T47D (cell line): ENCODE results near the gene CIAO3.

ENCODE experiments used
- DNase-seq, 2 experiments: peaks; one replicate each; pipeline versions ENCODE4 v3.0.0 to v3.0.0-alpha.2; 2011 to 2012; ENCODE audit warnings: low read depth in 1 of 2, low spot score in 1 of 2
- JUND ChIP-seq: IDR thresholded peaks from 2 replicates; pipeline ENCODE4 v1.6.1; 2012; ENCODE audit warnings: low read depth
- in situ Hi-C: cut with HindIII; loops from 2 replicates; pipeline ENCODE4 v1.10.0; 2016; ENCODE audit warnings: low sequenced_read_pairs, low pct_unique_long_range_greater_than_20kb

Gene CIAO3

DNA sequence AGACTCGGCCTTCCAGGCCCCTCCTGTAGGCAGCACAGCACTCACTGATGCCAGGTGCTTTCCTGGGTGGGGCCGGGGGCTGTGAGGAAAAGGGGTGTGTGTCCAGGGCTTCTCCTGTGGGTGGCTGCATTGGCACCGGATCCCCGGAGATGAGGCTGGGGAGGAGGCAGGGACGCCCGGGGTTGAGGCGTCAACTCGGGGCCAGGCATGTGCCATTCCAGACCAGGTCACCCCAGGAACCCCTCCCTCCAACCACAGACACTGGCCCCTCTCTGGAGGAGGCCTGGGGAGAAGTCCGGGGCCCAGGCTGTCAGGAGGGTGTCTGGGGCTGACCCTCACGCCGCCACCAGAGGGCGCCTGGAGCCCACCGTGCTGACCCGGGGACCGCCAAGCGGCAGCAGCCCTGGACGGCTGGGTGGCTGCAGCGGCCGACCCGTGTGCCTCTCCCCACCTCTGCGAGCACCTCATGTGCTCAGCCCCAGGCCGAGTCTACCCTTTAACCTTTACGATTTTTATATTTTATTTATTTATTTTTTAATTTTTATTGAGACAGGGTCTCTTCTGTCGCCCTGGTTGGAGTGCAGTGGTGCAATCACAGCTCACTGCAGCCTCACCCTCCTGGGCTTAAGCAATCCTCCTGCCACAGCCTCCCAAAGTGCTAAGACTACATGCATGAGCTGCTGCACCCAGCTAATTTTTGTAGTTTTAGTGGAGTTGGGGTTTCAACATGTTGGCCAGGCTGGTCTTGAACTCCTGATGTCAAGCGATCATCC is 29.1 kb downstream of the CIAO3 start:
- in situ Hi-C loops = loop anchor here (25.0 kb wide), 1 partner anchor 276 kb away; the partner anchor contains the start of gene SOX8
- peak; percentile 73 to 90 for DNase-seq
- no peak for TF ChIP-seq JUND

DNA sequence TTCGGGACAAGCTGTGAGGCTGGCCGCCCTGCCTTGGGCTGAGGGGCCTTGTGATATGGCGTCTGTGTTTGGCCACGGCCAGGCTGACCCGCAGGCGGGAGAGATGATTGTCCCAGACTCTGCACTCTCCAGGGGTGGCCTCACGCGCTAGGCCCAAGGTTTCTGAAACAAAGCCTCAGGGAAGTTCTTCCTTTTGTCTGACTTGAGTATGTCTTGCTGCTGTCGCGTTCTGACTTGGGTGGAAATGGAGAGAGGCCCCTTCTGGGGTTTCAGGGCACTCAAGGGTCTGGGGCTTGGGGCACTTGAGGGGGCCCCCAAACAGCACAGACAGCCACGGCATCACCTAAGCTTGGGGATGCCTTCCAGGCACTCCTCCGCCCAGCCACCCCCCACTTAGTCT is 29.7 kb downstream of the CIAO3 start:
- no peak for TF ChIP-seq JUND
- no peak for DNase-seq
- in situ Hi-C loops = loop anchor here (25.0 kb wide), 1 partner anchor 276 kb away; the partner anchor contains the start of gene SOX8

DNA sequence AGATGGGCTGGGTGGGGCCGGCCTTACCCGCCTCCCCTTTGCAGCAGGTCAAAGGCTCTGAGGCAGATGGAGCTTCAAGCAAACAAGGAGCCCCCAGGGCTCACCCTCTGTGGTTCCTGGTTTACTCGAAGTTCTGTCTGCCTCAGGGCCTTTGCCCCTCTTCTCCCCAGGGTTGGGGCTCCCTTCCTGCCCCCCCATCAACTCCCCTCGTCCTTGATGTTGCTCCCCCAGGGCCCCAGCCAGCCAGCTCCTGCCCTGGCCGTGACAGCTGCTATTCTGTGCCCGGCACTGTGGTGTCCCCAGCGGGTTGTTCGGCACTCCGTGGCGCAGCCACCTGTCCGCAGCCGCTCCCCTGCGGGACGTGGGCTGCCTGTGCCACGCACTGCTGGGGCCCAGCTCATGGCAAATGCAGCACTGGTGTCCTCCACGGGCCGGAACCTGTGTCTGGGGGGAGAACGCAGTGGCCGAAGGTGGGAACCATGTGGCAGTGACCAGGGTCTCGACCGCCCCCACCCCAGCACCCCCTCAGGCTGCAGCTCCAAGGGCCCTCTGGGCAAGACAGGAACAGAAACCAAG is 30.2 kb downstream of the CIAO3 start:
- no peak for TF ChIP-seq JUND
- no peak for DNase-seq
- in situ Hi-C loops = loop anchor here (25.0 kb wide), 1 partner anchor 277 kb away; the partner anchor contains the start of gene SOX8

DNA sequence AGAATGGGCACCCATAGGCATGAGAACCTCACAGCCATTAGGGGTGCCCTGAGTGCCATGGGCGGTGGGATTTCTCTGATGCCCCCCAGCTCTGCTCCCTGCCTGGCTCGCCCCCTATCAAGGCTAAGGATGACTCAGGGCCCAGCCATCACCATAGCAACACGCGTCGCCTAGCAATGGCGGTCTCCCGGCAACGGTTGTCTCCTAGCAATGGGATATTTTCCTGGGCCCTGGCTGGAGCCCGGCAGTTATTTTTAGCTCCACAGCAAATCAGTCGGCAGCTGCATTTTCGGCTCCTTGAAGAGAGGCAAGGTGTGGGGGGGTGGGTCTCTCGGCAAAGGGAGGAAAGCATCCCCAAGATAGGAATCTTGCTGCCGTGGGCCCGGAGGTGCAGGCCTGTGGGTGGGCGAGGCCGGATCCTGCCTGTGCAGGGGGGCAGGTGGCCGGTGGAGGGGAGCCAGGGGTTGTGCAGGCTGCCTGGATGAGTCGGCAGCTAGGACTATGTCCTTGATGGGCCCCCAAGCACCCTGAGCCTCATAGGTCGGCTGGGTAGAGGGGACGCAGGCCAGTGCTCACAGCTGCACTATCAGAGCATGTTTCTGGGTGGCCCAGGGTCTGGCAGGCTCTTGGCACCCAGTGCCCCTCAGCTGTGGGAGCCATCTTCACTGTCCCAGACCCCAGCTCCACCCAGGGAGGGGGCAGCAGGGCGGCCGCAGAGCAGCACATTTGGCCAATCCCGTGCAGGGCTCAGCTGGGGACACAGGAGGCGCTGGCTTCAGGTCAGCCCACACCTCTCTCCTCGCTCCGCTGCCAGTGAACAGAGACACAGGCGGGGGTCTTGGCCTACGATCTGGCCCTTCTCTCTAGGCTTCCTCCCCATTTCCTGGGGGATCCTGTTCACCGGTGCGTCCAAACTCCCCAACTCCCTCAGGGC is 31.0 kb downstream of the CIAO3 start:
- in situ Hi-C loops = loop anchor here (25.0 kb wide), 1 partner anchor 277 kb away; the partner anchor contains the start of gene SOX8
- no peak for TF ChIP-seq JUND
- DNase-seq = peak in 1 of 2 experiments; percentile 57

DNA sequence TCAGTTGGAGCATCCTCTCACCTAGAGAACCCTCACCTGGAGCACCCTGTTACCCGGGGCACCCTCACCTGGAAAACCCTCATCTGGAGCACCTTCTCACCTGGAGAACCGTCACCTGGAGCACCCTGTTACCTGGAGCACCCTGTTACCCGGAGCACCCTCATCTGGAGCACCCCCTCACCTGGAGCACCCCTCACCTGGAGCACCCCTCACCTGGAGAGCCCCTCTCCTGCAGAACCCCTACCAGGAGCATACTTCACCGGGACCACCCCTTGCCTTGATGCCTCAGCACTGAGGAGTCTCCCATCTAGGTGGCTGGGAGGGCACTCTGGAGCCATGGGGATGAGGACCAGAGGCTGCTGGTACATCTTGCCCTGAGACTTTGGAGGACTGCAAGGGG is 31.8 kb downstream of the CIAO3 start:
- in situ Hi-C loops = loop anchor here (25.0 kb wide), 1 partner anchor 278 kb away; the partner anchor contains the start of gene SOX8
- DNase-seq = no peak
- no peak for TF ChIP-seq JUND

DNA sequence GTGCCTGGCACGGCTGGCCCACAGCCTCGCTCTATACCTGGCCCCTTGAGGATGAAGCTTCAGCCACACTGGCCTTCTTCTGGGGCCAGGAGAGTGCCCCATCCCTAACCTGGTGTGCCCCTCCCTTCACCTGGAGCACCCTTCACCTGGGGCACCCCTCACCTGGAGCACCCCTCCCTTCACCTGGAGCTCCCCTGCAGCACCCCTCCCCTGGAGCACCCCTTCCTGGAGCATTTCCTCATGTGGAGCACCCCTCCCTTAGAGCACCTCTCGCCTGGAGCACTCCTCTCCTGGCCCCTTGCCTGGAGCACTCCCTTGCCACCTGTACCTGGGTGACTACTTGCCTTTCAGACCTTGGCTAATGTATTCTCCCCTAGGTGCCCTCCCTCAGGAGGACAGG is 32.8 kb downstream of the CIAO3 start:
- no peak for TF ChIP-seq JUND

DNA sequence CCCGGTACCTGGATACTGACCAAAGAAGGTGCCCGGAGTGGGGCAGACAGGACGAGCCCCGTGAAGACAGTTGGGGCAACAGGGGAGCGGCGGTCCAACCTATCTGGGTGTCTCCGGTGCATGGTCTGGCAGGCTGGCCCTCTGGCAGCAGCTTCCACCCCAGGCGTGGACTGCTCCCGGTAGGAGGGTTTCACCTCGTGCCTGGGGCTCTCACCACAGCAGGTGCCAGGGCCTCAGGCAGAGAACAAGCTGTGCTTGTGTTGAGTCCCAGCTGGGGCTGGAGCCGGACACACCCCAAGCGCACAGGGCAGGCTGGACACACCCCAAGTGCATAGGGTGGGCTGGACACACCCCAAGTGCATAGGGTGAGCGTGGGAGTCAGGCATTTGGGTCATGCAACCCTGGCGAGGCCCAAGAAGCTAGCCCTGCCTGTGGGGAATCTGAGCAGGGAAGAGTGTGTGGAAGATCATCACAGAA is 33.7 kb downstream of the CIAO3 start:
- in situ Hi-C loops = loop anchor here (25.0 kb wide), 1 partner anchor 280 kb away; the partner anchor contains the start of gene SOX8
- no peak for TF ChIP-seq JUND
- no peak for DNase-seq

More for the DNA sequence above, 32.8 kb downstream of the CIAO3 start:
- in situ Hi-C loops = loop anchor here (25.0 kb wide), 1 partner anchor 279 kb away; the partner anchor contains the start of gene SOX8
- no peak for DNase-seq

DNA sequence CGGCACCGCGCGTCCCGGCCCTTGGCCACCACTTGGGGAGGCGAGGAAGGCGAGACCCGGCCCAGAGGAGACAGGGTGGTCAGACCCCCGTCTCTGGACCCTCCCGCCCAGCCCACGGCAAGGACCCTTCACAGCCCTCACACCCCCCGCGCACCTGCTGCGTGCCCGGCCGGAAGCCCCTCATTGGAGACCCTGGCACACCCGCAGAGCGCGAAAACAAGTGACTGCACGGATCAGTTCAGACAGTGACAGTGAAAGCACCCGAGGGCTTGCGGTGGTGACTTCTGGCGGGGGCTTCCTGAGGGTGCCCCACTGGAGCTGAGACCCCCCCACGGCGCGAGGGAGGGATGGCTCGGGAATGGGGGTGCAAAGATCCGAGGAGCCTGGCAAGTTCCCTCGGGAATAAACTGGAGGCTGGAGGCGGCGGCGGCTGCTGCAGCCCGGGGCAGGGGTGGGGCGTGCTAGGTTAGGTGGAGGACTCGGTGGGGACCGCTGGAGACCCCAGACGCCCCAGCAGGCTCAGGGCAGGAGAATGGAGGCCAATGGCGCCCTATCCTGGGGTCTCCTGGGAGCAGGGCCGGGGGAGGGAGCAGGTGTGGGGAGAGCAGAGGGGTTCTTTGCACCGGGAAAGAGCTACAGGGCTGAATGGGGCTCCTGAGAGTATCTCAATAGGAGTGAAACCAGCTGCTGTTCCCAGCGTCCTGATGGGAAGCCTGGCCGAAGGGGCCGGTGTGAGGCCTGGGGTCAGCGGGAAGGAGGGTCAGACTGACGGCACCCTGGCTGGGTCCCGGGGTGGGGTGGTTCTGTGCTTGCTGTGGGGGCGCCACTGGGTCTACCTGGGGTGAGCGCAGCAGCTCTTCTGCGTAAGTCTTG is 34.4 kb downstream of the CIAO3 start:
- TF ChIP-seq JUND = no peak
- in situ Hi-C loops = loop anchor here (25.0 kb wide), 1 partner anchor 281 kb away; the partner anchor contains the start of gene SOX8
- DNase-seq = no peak

DNA sequence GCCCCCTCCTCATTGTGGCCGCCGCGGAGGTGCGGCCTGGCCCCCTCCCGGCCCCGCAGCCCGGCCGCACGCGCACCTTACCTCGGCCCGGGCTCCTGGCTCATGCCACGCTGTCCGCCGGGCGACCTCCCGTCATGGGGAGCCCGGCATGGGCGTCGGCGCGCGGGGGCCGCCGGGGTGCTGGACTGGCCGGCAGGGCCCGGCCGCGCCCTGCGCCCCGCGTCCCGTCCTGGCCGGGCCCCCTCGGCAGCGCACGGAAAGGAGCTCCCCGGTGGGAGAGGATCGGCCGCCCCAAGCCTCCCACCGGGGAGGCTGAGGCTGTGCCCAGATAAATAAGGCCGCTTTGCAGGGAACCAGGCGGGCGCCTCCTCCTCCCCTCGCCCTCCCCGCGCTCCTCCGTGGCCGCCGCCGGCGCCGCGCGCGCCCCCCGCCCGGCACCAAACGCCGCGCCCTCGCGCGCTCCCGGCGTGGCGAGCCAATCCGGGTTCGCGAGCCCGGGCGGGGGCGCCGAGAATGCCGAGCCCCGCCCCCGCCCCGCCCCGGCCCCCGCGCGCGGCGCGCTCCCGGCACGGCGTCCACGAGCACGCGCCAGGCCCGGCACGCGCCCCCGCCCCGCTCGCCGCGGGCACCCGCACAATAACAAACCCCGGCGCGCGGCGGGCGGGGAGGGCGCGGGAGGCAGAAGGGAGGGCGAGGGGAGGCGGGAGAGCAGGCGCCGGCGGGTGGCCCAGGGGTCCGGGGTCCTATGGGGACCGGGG is 35.2 kb downstream of the CIAO3 start, which contains the start of gene FBXL16:
Gene FBXL16 (minus strand): TSS at position 371 of the 758 bp plus-strand sequence. CDS start 8,396 bp downstream, outside the sequence.
- in situ Hi-C loops = loop anchor here (25.0 kb wide), 1 partner anchor 282 kb away; the partner anchor contains the start of gene SOX8
- TF ChIP-seq JUND = no peak
- peak; percentile 87 to 94 for DNase-seq
